GM18868 (cell line): ENCODE data around the gene PLCG2.

Experiments
- ATAC-seq: cut with Tn5 transposase; IDR thresholded peaks from one replicate; pipeline ENCODE4 v1.9.1; 2021; ENCODE audit warnings: mild to moderate bottlenecking, moderate library complexity; ENCODE audit not compliant: unreplicated experiment

Gene PLCG2

DNA sequence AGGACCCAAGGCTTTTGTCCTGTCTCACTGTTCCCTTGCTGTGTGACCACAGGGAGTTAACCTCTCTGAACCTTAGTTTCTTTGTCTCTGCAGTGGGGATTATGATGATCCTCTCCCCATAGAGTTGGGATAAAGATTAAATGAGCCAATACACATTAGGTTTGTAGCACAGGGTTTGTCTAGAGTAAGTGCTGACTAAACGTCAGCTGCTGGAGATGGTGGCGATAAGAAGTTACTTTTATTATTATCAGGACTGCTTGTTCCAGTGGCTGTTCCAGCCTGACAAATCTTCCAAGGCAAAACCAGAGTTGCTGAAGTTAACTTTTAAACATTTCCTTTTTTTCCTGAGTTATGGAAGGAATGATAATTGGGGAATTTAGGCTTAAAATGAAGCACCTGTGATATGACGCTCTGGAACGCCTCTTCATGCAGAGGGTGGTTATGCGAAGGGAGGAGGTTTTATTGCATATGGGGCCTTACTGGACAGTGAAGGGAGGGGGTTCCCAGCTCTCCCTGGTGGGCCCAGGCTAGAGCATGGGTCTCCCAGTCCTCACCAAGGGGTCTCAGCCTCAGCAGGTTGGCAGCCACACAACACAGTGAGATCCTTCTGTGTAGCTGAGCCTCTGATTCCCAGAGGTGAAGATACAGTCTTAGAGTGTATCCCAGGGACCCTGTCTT, 35.8 kb downstream of the PLCG2 start:
- ATAC-seq = no peak

GRCh38 chr16:81815429-81815766, 36.3 kb downstream of the PLCG2 start:
- ATAC-seq = no peak

- ATAC-seq = no peak
These were observed 37.3 kb downstream of the PLCG2 start for GRCh38 chr16:81816351-81816750.

GRCh38 chr16:81816793-81817210, 37.7 kb downstream of the PLCG2 start:
- no peak for ATAC-seq

DNA sequence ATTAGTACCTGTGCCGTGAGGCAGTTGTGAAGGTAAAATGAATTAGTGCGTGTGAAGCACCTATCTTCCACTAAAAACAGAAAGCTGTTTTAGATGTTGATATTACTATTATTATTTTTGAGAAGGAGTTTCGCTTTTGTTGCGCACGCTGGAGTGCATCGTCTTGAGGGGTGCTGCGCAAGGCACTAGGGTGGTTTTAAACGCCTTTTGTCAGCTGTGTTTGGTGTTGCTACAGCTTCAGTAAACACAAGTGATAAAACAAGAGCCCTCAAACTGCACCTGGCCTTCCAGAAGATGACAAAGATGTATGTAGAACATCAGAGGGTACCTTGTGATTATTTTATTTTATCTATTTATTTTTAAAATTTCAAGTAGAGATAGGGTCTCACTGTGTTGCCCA, 38.2 kb downstream of the PLCG2 start:
- no peak for ATAC-seq

DNA sequence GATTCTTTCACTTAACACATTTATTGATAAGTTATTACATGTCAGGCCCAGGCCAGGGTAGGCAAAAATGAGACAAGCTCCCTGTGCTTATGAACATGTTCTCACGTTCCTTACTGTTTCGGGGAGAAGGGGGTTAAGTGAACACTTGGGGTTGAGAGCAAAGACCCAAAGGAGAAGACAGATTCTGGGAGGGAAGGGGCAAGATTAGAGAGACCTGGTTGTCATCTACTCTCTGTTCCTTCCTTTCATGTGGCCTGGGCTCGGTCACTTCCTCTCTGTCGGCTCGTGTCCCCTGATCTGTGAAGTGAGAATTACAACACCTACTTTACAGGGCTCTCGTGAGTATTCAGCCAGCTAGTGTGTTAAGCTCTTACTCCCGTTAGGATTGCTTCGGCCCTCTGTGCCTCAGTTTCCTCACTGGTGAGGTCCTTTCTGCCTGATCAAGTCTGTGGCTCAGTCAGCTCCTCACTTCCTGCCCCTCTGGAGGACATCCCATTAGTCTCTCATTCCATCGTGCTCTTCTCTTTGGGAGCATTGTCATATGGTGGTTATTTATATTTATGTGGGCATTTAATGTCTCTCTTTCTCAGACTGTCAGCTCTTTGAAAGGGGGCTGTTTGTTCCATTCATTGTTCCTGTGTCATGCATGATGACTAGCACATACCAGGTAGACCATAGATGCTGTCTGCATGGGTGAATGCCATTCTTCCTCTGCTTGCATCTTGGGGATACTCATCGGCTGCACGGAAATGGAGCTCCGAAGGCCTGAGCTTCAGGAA, 38.9 kb downstream of the PLCG2 start:
- peak; percentile 43 for ATAC-seq

DNA sequence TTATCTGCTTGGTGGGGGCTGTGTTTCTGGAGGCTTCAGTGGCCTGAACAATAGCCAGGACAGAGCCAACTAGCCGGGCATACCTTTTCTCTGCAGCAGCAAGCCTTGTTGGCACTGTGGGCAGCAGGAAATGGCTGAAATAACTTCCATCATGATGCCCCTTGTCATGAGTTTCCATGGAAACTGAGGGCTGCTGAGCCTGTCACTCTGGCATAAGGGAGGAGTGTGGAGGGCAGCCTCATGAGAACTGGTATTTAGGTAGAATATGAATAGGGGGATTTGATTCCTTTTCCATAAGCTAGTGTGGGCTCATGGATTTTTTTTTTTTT, 39.4 kb downstream of the PLCG2 start:
- no peak for ATAC-seq

GRCh38 chr16:81818905-81819304, 39.8 kb downstream of the PLCG2 start:
- no peak for ATAC-seq

DNA sequence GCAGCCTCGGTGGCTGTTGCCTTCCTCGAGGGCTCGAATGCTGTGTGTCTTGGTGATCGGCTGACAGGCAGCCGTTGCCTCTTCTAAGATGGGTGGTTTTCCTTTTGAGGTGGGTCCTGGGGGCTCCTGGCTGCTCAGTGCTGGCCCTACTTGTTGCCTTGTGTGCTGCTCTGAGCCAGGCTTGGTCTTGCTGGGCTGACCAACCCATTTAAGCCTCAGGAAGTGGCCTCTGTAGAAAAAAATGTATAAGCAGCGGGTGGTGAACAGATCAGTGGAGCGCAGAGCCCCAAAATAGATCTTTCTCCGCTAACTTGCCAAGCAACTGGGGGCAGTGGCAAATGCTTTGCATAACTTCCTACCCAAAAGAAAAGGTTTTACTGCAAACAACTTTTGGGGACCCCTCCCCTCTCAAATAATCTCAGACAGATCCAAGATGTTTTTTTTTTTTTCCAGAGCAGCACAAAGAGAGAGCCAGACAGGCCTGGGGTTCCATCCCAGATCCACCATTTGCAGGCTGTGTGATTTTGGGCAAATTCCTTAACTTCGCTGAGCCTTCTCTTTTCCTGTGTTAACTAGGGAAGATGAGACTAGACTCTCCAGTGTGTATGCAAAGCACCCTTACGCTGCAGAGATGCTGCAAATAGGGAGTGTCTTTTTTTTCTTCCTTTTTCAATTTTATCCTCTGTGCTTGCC, 42.5 kb downstream of the PLCG2 start:
- ATAC-seq = peak; percentile 41

- peak; percentile 37 for ATAC-seq
These were observed 44.0 kb downstream of the PLCG2 start for GRCh38 chr16:81823111-81823510.

DNA sequence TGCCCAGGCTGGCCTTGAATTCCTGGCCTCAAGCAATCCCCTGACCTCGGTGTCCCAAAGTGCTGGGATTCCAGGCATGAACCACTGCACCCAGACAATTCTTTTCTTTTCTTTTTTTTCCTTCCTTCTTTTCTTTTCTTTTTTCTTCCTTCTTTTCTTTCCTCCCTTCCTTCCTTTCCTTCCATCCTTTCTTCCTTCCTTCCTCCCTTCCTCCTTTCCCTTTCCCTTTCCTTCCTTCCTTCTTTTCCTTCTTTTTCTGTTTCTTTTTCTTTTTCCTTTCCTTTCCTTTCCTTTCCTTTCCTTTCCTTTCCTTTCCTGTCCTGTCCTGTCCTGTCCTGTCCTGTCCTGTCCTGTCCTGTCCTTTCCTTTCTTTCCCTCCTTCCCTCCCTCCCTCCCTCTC, 44.6 kb downstream of the PLCG2 start:
- ATAC-seq = no peak

- ATAC-seq = no peak
These were observed 47.4 kb downstream of the PLCG2 start for GRCh38 chr16:81826523-81826922.

- no peak for ATAC-seq
These were observed 51.9 kb downstream of the PLCG2 start for GRCh38 chr16:81830845-81831540.

GRCh38 chr16:81831722-81832126, 52.6 kb downstream of the PLCG2 start:
- ATAC-seq = peak; percentile 61

DNA sequence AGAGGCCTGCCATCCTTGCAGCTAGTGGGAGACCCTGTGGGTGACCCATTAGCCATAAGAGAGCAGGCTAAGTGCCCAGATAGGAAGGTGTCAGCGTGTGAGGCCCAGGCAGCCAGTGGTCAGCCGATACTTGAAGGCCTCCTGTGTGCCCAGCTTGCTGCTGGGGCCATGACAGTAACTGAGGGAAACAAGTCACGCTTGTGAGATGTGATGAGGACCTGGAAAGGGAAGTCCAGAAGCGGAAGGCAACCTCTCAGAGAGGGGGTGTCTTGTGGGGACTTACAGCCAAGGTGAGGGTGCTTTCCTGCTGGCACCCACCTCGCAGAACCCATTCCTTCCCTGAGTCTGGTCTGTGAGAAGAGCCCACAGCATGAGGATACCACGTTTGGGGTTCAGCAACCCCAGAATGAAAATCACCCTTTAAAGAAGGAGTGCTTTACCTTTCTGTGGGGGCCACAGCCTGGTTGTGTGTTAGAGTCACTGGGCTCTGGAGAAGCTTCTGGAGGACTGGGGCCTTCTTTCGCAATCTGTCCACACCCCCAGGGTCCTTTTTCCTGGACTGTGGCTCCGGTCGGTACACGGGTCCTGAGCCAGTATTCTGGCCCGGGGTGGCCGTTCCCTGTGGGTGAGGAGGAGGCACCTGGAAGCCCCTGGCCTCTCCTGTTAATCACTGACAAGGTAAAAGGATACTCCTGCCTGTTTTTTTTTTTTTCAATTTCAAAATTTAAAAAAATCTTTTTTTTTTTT, 53.9 kb downstream of the PLCG2 start:
- ATAC-seq = no peak

- no peak for ATAC-seq
These were observed 54.7 kb downstream of the PLCG2 start for GRCh38 chr16:81833751-81834150.

DNA sequence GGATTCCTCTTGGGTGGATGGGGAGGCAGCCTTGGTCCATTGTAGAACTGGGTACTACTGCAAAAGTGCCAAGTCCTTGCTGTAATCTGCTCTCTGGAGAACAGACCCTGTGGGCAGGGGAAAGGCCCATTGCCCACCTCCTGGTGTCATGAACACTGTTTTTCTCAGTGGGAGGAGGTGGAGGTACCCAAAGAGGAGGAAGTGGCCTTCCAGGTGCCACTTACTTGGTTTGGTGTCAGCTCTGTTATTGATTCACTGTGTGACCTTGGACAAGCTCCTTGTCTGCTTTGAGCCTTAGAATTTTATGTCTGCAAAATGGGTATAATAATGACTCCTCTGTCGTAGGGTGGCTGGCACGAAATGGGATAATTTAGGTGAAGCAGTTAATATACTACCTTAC, 55.8 kb downstream of the PLCG2 start:
- no peak for ATAC-seq

DNA sequence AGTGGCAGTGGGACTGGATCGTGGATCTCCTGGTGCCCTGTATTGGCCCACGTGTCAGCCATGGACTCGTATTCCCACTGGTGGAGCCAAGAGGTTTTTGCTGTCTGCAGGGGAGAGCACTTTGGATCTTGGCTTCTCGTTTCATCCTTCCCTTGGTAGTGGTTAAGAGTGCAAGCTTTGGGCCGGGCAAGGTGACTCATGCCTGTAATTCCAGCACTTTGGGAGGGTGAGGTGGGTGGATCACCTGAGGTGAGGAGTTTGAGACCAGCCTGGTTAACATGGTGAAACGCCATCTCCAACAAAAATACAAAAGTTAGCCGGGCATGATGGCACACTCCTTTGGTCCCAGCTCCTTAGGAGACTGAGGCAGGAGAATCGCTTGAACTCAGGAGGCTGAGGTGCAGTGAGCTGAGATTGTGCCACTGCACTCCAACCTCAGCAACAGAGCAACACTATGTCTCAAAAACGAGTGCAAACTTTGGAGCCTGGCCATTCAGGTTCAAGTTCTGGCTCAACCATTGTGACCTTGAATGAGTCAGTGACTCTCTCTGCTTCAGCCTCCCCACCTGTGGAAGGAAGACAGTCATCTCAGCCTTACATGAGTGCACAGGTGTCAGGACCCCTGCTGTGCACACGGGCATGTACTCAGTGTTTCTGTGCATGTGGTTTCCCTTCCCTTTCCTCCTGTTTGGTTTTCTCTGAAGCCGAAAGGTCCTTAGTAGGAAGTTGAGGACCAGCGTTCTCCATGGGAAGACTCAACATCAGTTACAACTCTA, 57.4 kb downstream of the PLCG2 start:
- ATAC-seq = peak; percentile 73

GRCh38 chr16:81837312-81837751, 58.2 kb downstream of the PLCG2 start:
- no peak for ATAC-seq

DNA sequence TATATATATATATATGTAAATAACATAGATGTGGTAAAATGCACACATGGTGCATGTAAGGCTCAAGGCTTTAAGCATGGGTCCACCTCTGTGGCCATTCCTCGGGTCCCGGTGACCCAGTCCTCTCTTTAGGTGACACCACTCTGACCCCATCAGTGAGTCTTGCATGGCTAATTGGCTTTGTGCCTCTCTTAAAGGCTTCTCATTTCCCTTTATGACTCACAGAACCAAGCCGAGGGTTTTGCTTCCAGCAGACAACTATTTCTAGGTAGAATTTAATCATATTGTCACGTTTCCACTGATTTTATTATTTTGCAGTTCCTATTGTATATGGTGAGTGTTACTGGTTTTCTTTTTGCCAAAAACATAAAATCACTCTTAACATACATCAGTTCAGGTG, 59.7 kb downstream of the PLCG2 start:
- peak; percentile 46 for ATAC-seq
